Measurements from ENCODE around the gene TBC1D24. TPM values are rescaled to one million over a fixed set of nuclear protein-coding genes. Genes with fewer than 3 reads are reported as not detected.
"Not testable (repeated sequence)": the region's sequence is repeated elsewhere in the genome, so short reads cannot be mapped to it uniquely, and the experiment has no call there.

The TBC1D24 gene
- total and polyA plus RNA-seq, 2 donors (not counting 1 experiment from before 2014, with no cell fraction given): 7.1 to 9.4 TPM

- no peaks in the 10 kb centered on the region for H3K9me3 Mint-ChIP-seq (ENCODE audit: insufficient read depth)
- Histone ChIP-seq H3K4me2 (replicated peaks; ENCODE audit: low read depth, low read length, poor library complexity, severe bottlenecking) (no peak overlapping the region), H3K27me3 (replicated peaks in 1 of 4; ENCODE audit: control extremely low read depth in 1 of 4, control insufficient read depth in 3 of 4, insufficient read depth in 4 of 4, low read length in 3 of 4) (no peaks in the 10 kb centered on the region), H2AFZ (ENCODE audit: insufficient read depth, low read depth, low read length, poor library complexity, severe bottlenecking) (no peak overlapping the region), H3K79me2 (ENCODE audit: control insufficient read depth, insufficient read depth, low read length) (peaks cover 17% of the 10 kb centered on the region), H3K4me1 (ENCODE audit: control insufficient read depth in 2 of 2, insufficient read depth in 2 of 2, low read length in 2 of 2) (peaks cover 9 to 17% of the 10 kb centered on the region in 2 donors), H3K9me3 (ENCODE audit: control extremely low read depth in 1 of 3, control insufficient read depth in 2 of 3, insufficient read depth in 1 of 3, low read length in 2 of 3) (no peaks in the 10 kb centered on the region), H3K9ac (ENCODE audit: low read length) (no peak overlapping the region), H4K20me1 (ENCODE audit: control insufficient read depth, insufficient read depth, low read length, poor library complexity, severe bottlenecking) (no peaks in the 10 kb centered on the region), H3K36me3 (replicated peaks in 1 of 2; ENCODE audit: control extremely low read depth in 1 of 2, control insufficient read depth in 1 of 2, extremely low read depth in 1 of 2, insufficient read depth in 2 of 2, low read length in 1 of 2) (peaks cover 0 to 18% of the 10 kb centered on the region in 2 experiments), H3K27ac (ENCODE audit: low read length in 2 of 2) (no peak overlapping the region), H3K4me3 (ENCODE audit: control extremely low read depth in 1 of 5, extremely low read depth in 1 of 5, insufficient read depth in 1 of 5, low read depth in 2 of 5, low read length in 4 of 5) (no peak overlapping the region)
- ATAC-seq (ENCODE audit: low read depth) (no peak), DNase-seq (no peak)
- ChIA-PET CTCF (interaction anchor here (1.1 to 1.5 kb wide), 2 partner anchors 10 to 238 kb away, joined by 3 to 4 read pairs; no protein-coding TSS in a partner anchor), POLR2A (no interaction called here)
- H3K4me3 Mint-ChIP-seq: no peak overlapping the region
- no peaks in the 10 kb centered on the region for H3K27me3 Mint-ChIP-seq
- H3K27ac Mint-ChIP-seq: no peak overlapping the region
- peaks cover 12% of the 10 kb centered on the region for H3K4me1 Mint-ChIP-seq
- intact Hi-C loops (cut with micrococcal nuclease): no loop called here
- 96% methylated on average over 14 of the region's 15 CpGs for WGBS (ENCODE audit: insufficient coverage)
- TF ChIP-seq EZH2 (IDR thresholded peaks at IDR 0.05; ENCODE audit: borderline replicate concordance, insufficient read depth, low read depth, low read length, poor library complexity, severe bottlenecking): no peak
- TF ChIP-seq CTCF (IDR thresholded peaks at IDR 0.05): no peak
Measured at GRCh38 chr16:2432801-2433505, 42.0 kb upstream of the TBC1D24 start.

GRCh38 chr16:2435236-2435635, 39.7 kb upstream of the TBC1D24 start:
- H3K9ac ChIP-seq (ENCODE audit: low read length); H4K20me1 ChIP-seq (ENCODE audit: control insufficient read depth, insufficient read depth, low read length, poor library complexity, severe bottlenecking); intact Hi-C loops (cut with micrococcal nuclease); DNase-seq; H3K4me3 Mint-ChIP-seq; CTCF ChIA-PET; H3K27me3 Mint-ChIP-seq; H3K27me3 ChIP-seq (replicated peaks in 1 of 4; ENCODE audit: control extremely low read depth in 1 of 4, control insufficient read depth in 3 of 4, insufficient read depth in 4 of 4, low read length in 3 of 4); H3K27ac ChIP-seq (ENCODE audit: low read length in 2 of 2); H3K9me3 ChIP-seq (ENCODE audit: control extremely low read depth in 1 of 3, control insufficient read depth in 2 of 3, insufficient read depth in 1 of 3, low read length in 2 of 3); H3K4me2 ChIP-seq (replicated peaks; ENCODE audit: low read depth, low read length, poor library complexity, severe bottlenecking); H3K4me3 ChIP-seq (ENCODE audit: control extremely low read depth in 1 of 5, extremely low read depth in 1 of 5, insufficient read depth in 1 of 5, low read depth in 2 of 5, low read length in 4 of 5); ATAC-seq (ENCODE audit: low read depth); H2AFZ ChIP-seq (ENCODE audit: insufficient read depth, low read depth, low read length, poor library complexity, severe bottlenecking); H3K27ac Mint-ChIP-seq; H3K9me3 Mint-ChIP-seq (ENCODE audit: insufficient read depth): not testable (repeated sequence)
- POLR2A ChIA-PET: interaction anchor here (0.7 kb wide), 1 partner anchor 34 kb away, joined by 3 read pairs; no protein-coding TSS in a partner anchor
- peaks cover 11 to 12% of the 10 kb centered on the region in 2 donors for H3K4me1 ChIP-seq (ENCODE audit: control insufficient read depth in 2 of 2, insufficient read depth in 2 of 2, low read length in 2 of 2)
- peaks cover 14% of the 10 kb centered on the region for H3K4me1 Mint-ChIP-seq
- peaks cover 0 to 18% of the 10 kb centered on the region in 2 experiments for H3K36me3 ChIP-seq (replicated peaks in 1 of 2; ENCODE audit: control extremely low read depth in 1 of 2, control insufficient read depth in 1 of 2, extremely low read depth in 1 of 2, insufficient read depth in 2 of 2, low read length in 1 of 2)
- peaks cover 11% of the 10 kb centered on the region for H3K79me2 ChIP-seq (ENCODE audit: control insufficient read depth, insufficient read depth, low read length)
- WGBS (ENCODE audit: insufficient coverage): no CpG with 5 or more reads among the region's 4 CpGs

Measured in B cell (primary cell).